ENCODE results near the gene KAZN.

KAZN gene

GRCh38 chr1:14934867-14935266, 336.4 kb downstream of the KAZN start:
- TF ChIP-seq CTCF (IDR thresholded peaks at IDR 0.05; ENCODE audit: borderline replicate concordance, control extremely low read depth, extremely low read depth, insufficient read depth, missing control alignments) = no peak
- in situ Hi-C loops (cut with MboI; ENCODE audit: low sequenced_read_pairs, unreplicated experiment) = no loop called here
- DNase-seq (ENCODE audit: low spot score) = no peak

GRCh38 chr1:14936815-14937214, 338.3 kb downstream of the KAZN start:
- DNase-seq (ENCODE audit: low spot score) = no peak
- no peak for TF ChIP-seq CTCF (IDR thresholded peaks at IDR 0.05; ENCODE audit: borderline replicate concordance, control extremely low read depth, extremely low read depth, insufficient read depth, missing control alignments)
- in situ Hi-C loops (cut with MboI; ENCODE audit: low sequenced_read_pairs, unreplicated experiment) = no loop called here

- no peak for DNase-seq (ENCODE audit: low spot score)
- no peak for TF ChIP-seq CTCF (IDR thresholded peaks at IDR 0.05; ENCODE audit: borderline replicate concordance, control extremely low read depth, extremely low read depth, insufficient read depth, missing control alignments)
- in situ Hi-C loops (cut with MboI; ENCODE audit: low sequenced_read_pairs, unreplicated experiment) = no loop called here
Observed at GRCh38 chr1:14937288-14937949, 338.9 kb downstream of the KAZN start.

GRCh38 chr1:14939527-14940284, 341.2 kb downstream of the KAZN start:
- TF ChIP-seq CTCF (IDR thresholded peaks at IDR 0.05; ENCODE audit: borderline replicate concordance, control extremely low read depth, extremely low read depth, insufficient read depth, missing control alignments) = no peak
- in situ Hi-C loops (cut with MboI; ENCODE audit: low sequenced_read_pairs, unreplicated experiment) = no loop called here
- no peak for DNase-seq (ENCODE audit: low spot score)

- in situ Hi-C loops (cut with MboI; ENCODE audit: low sequenced_read_pairs, unreplicated experiment) = no loop called here
- no peak for TF ChIP-seq CTCF (IDR thresholded peaks at IDR 0.05; ENCODE audit: borderline replicate concordance, control extremely low read depth, extremely low read depth, insufficient read depth, missing control alignments)
Observed at GRCh38 chr1:14940285-14940870, 341.9 kb downstream of the KAZN start.

GRCh38 chr1:14941864-14942263, 343.4 kb downstream of the KAZN start:
- no peak for TF ChIP-seq CTCF (IDR thresholded peaks at IDR 0.05; ENCODE audit: borderline replicate concordance, control extremely low read depth, extremely low read depth, insufficient read depth, missing control alignments)
- in situ Hi-C loops (cut with MboI; ENCODE audit: low sequenced_read_pairs, unreplicated experiment) = no loop called here
- DNase-seq (ENCODE audit: low spot score) = no peak

More at GRCh38 chr1:14940285-14940870, 341.9 kb downstream of the KAZN start:
- DNase-seq (ENCODE audit: low spot score) = no peak
